Tibial nerve (tissue), 4 donors: ENCODE results near the gene TBC1D22A. TPM values are rescaled to one million over a fixed set of nuclear protein-coding genes. Genes with fewer than 3 reads are reported as not detected.

Source experiments
- DNase-seq, 2 donors: peaks; one replicate each; pipeline ENCODE4 v3.0.0-alpha.2; 2019; ENCODE audit warnings: low spot score in 2 of 2
- H3K27ac ChIP-seq, 4 donors: fragments of 200-600 bp; sonication (generic) in 3 of 4; one replicate each; pipeline ENCODE4 v1.5.1; 2017 to 2019; ENCODE audit warnings: mild to moderate bottlenecking in 1 of 4
- H3K27me3 ChIP-seq, 2 donors: fragments of 200-600 bp; sonication (generic) in 1 of 2; one replicate each; pipeline versions ENCODE4 v1.5.1 to v1.6.0; 2017 to 2019
- H3K36me3 ChIP-seq, 3 donors: fragments of 200-600 bp; sonication (generic); one replicate each; pipeline ENCODE4 v1.5.1; 2018 to 2019
- H3K4me1 ChIP-seq, 4 donors: fragments of 200-600 bp; sonication (generic) in 3 of 4; one replicate each; pipeline ENCODE4 v1.5.1; 2017 to 2019
- H3K4me3 ChIP-seq, 4 donors: fragments of 200-600 bp; sonication (generic) in 3 of 4; one replicate each; pipeline ENCODE4 v1.5.1; 2017 to 2019; ENCODE audit warnings: mild to moderate bottlenecking in 1 of 4, moderate library complexity in 1 of 4
- H3K9me3 ChIP-seq, 4 donors: fragments of 200-600 bp; sonication (generic) in 3 of 4; one replicate each; pipeline ENCODE4 v1.5.1; 2017 to 2019
- CTCF ChIP-seq, 5 experiments: fragments of 200-600 bp in 3 of 5; fragments of 450-650 bp in 2 of 5; sonication (generic) in 3 of 5; IDR thresholded peaks; one replicate each; pipeline ENCODE4 v1.5.1; 2016 to 2019; ENCODE audit warnings: antibody characterized with exemption in 5 of 5, mild to moderate bottlenecking in 3 of 5, moderate library complexity in 2 of 5
- EP300 ChIP-seq, 2 donors: sonication (generic); formaldehyde crosslinking; IDR thresholded peaks; one replicate each; pipeline ENCODE4 v1.6.1; 2017; ENCODE audit warnings: antibody characterized with exemption in 2 of 2, mild to moderate bottlenecking in 1 of 2
- POLR2A ChIP-seq, 2 donors: fragments of 450-650 bp; IDR thresholded peaks; one replicate each; pipeline ENCODE4 v1.6.1; 2017; ENCODE audit warnings: antibody characterized with exemption in 2 of 2, mild to moderate bottlenecking in 2 of 2, moderate library complexity in 2 of 2
- WGBS, 2 donors: methylation state at CpG; one replicate each; pipeline ENCODE4 v1.1.5; 2018; 5-methylcytosine and 5-hydroxymethylcytosine counted together
- total RNA-seq, 4 donors: library from RNA; depleted of rRNA; stranded (reverse); fragments of >200 nt; gene quantifications; one replicate each; pipeline ENCODE4 v1.1.0, GENCODE V29; 2016

Gene TBC1D22A
- total RNA-seq, 4 donors from 2014 or later, result 27.3 to 35.4 (median 29.3) TPM

- 80 to 91% methylated on average over 11 to 12 of the region's 15 CpGs for WGBS, 2 donors
- Histone ChIP-seq H3K36me3 (no peaks in the 10 kb centered on the region), H3K4me3 (no peak overlapping the region), H3K4me1 (peaks cover 0 to 7% (median 0%) of the 10 kb centered on the region in 4 donors), H3K9me3 (no peaks in the 10 kb centered on the region), H3K27ac (no peak overlapping the region), H3K27me3 (no peaks in the 10 kb centered on the region)
- DNase-seq, result peak in 1 of 2 donors; percentile 5
- TF ChIP-seq POLR2A (IDR thresholded peaks at IDR 0.05) (no peak), CTCF (IDR thresholded peaks at IDR 0.05) (no peak), EP300 (IDR thresholded peaks at IDR 0.05) (no peak)
Measured at GRCh38 chr22:47201186-47201995, 438.9 kb downstream of the TBC1D22A start.

- TF ChIP-seq POLR2A (IDR thresholded peaks at IDR 0.05), result no peak
- no peak for TF ChIP-seq CTCF (IDR thresholded peaks at IDR 0.05)
- no peak for TF ChIP-seq EP300 (IDR thresholded peaks at IDR 0.05)
Measured at GRCh38 chr22:47201996-47202818, 439.8 kb downstream of the TBC1D22A start.

GRCh38 chr22:47202819-47203553 is 440.5 kb downstream of the TBC1D22A start:
- Histone ChIP-seq H3K4me3 (no peak overlapping the region), H3K9me3 (no peaks in the 10 kb centered on the region), H3K27ac (no peak overlapping the region), H3K4me1 (peaks cover 0 to 7% (median 0%) of the 10 kb centered on the region in 4 donors), H3K27me3 (no peaks in the 10 kb centered on the region), H3K36me3 (no peaks in the 10 kb centered on the region)
- DNase-seq, result no peak
- WGBS, 2 donors, result 86 to 95% methylated on average over 13 to 16 of the region's 16 CpGs
- TF ChIP-seq EP300 (IDR thresholded peaks at IDR 0.05) (no peak), POLR2A (IDR thresholded peaks at IDR 0.05) (no peak), CTCF (IDR thresholded peaks at IDR 0.05) (no peak)

More at GRCh38 chr22:47201996-47202818, 439.8 kb downstream of the TBC1D22A start:
- Histone ChIP-seq H3K27me3 (no peaks in the 10 kb centered on the region), H3K27ac (no peak overlapping the region), H3K9me3 (no peaks in the 10 kb centered on the region), H3K4me1 (peaks cover 0 to 7% (median 0%) of the 10 kb centered on the region in 4 donors), H3K36me3 (no peaks in the 10 kb centered on the region), H3K4me3 (no peak overlapping the region)
- peak in 1 of 2 donors; percentile 11 for DNase-seq
- WGBS, 2 donors, result 88 to 90% methylated on average over 15 to 21 of the region's 27 CpGs

GRCh38 chr22:47203554-47203991 is 441.1 kb downstream of the TBC1D22A start:
- no peak for DNase-seq
- WGBS, 2 donors, result 73 to 77% methylated on average over 8 to 10 of the region's 10 CpGs
- Histone ChIP-seq H3K27me3 (no peaks in the 10 kb centered on the region), H3K4me1 (peaks cover 0 to 7% (median 0%) of the 10 kb centered on the region in 4 donors), H3K4me3 (no peak overlapping the region), H3K9me3 (no peaks in the 10 kb centered on the region), H3K36me3 (no peaks in the 10 kb centered on the region), H3K27ac (no peak overlapping the region)
- TF ChIP-seq POLR2A (IDR thresholded peaks at IDR 0.05), result no peak
- no peak for TF ChIP-seq CTCF (IDR thresholded peaks at IDR 0.05)
- no peak for TF ChIP-seq EP300 (IDR thresholded peaks at IDR 0.05)
